ENCODE data around the gene OR10H1. TPM values are rescaled to one million over a fixed set of nuclear protein-coding genes. Genes with fewer than 3 reads are reported as not detected.

The OR10H1 gene, protein sequence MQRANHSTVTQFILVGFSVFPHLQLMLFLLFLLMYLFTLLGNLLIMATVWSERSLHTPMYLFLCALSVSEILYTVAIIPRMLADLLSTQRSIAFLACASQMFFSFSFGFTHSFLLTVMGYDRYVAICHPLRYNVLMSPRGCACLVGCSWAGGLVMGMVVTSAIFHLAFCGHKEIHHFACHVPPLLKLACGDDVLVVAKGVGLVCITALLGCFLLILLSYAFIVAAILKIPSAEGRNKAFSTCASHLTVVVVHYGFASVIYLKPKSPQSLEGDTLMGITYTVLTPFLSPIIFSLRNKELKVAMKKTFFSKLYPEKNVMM
- polyA plus RNA-seq (2013, experiment 1 of 2) = not detected
- not detected for polyA plus RNA-seq (2013, experiment 2 of 2)

DNA sequence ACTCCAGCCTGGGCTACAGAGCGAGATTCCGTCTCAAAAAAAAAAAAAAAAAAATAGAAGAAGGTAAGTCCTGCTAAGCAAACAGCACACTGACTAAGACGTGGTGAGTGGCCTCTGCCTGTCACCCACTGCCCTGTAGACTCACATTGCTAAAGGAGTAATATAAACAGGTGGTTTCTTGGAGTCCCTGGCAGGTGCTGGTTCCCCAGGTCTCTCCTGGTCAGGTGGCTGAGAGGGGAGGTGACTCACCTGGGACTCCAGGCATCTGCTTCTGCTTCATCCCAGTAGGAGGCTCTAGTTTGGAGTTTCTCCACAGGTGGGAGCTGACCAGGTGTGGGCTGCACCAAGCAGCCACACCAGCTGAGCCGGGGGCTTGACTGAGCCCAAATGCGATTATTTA, at the start of gene OR10H1:
TSS of gene OR10H1 (minus strand) at position 359 of the 400 bp plus-strand sequence. CDS start 7,627 bp downstream, outside the sequence.
- Histone ChIP-seq H2BK12ac (ENCODE audit: low read length in 2 of 2) (no peak within 1 kb of the TSS), H4K8ac (ENCODE audit: low read length) (no peak within 1 kb of the TSS), H3K14ac (ENCODE audit: low read length in 2 of 2) (no peak within 1 kb of the TSS), H3K27ac (ENCODE audit: low read length, poor library complexity, severe bottlenecking) (no peak within 1 kb of the TSS), H2BK120ac (ENCODE audit: low read depth, low read length) (no peak within 1 kb of the TSS), H3K4me2 (ENCODE audit: low read length, poor library complexity, severe bottlenecking) (no peak within 1 kb of the TSS), H3K27me3 (ENCODE audit: control insufficient read depth in 1 of 2, insufficient read depth in 1 of 2, low read length in 2 of 2) (peaks cover 0 to 33% of the 10 kb centered on the region in 2 experiments), H3K36me3 (ENCODE audit: control insufficient read depth in 1 of 2, insufficient read depth in 2 of 2, low read depth in 1 of 2, low read length in 2 of 2) (no peaks in the 10 kb centered on the region), H3K79me1 (replicated peaks; ENCODE audit: low read length, poor library complexity, severe bottlenecking) (no peaks in the 10 kb centered on the region), H3K9ac (ENCODE audit: low read length) (no peak within 1 kb of the TSS), H2AFZ (ENCODE audit: low read depth, low read length) (no peak within 1 kb of the TSS), H3K23ac (ENCODE audit: low read length in 2 of 2) (no peak within 1 kb of the TSS), H3K4me1 (ENCODE audit: control insufficient read depth, insufficient read depth, low read depth, low read length) (no peaks in the 10 kb centered on the region), H2BK15ac (ENCODE audit: low read depth, poor library complexity, severe bottlenecking) (no peak within 1 kb of the TSS), H2BK5ac (ENCODE audit: low read depth, low read length, poor library complexity, severe bottlenecking) (no peak within 1 kb of the TSS), H3K4me3 (ENCODE audit: insufficient read depth in 1 of 2, low read depth in 1 of 2, low read length in 2 of 2) (no peak within 1 kb of the TSS), H3K4ac (ENCODE audit: low read depth in 1 of 2, low read length in 2 of 2) (no peak within 1 kb of the TSS), H3K18ac (ENCODE audit: low read depth in 1 of 2, low read length in 2 of 2) (no peak within 1 kb of the TSS), H2AK5ac (ENCODE audit: low read length, severe bottlenecking) (no peak within 1 kb of the TSS), H3K9me3 (ENCODE audit: control insufficient read depth, low read length) (no peaks in the 10 kb centered on the region), H4K91ac (ENCODE audit: low read length) (no peak within 1 kb of the TSS)
- WGBS = 92% methylated on average over 4 of the region's 5 CpGs
- no peak for DNase-seq

DNA sequence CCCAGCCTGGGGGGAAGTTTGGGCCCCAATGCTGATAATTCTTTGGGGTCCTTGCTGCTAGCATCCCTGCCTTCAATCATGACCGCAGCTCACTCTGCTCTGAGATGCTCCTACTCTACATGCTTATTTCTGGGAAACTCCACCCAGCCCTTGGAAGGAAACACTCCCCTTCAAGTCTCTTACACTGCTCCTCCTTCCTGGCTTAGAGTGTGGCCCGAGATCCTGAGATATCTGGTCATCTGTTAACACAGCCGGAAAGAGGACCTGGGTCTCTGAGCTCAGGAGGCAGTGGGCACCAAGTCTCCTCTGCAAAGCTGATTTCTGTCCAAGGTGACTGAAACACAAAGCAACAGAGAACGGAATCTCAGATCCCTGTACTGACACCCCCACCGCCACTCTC, 49.4 kb upstream of the OR10H1 start:
- Histone ChIP-seq H2BK5ac (ENCODE audit: low read depth, low read length, poor library complexity, severe bottlenecking) (no peak overlapping the region), H3K36me3 (ENCODE audit: control insufficient read depth in 1 of 2, insufficient read depth in 2 of 2, low read depth in 1 of 2, low read length in 2 of 2) (no peaks in the 10 kb centered on the region), H3K4me2 (ENCODE audit: low read length, poor library complexity, severe bottlenecking) (no peak overlapping the region), H3K79me1 (replicated peaks; ENCODE audit: low read length, poor library complexity, severe bottlenecking) (no peaks in the 10 kb centered on the region), H3K27me3 (ENCODE audit: control insufficient read depth in 1 of 2, insufficient read depth in 1 of 2, low read length in 2 of 2) (peaks cover 0 to 5% of the 10 kb centered on the region in 2 experiments), H3K9ac (ENCODE audit: low read length) (no peak overlapping the region), H2AFZ (ENCODE audit: low read depth, low read length) (no peak overlapping the region), H2BK15ac (ENCODE audit: low read depth, poor library complexity, severe bottlenecking) (no peak overlapping the region), H2BK12ac (ENCODE audit: low read length in 2 of 2) (no peak overlapping the region), H2BK120ac (ENCODE audit: low read depth, low read length) (no peak overlapping the region), H2AK5ac (ENCODE audit: low read length, severe bottlenecking) (no peak overlapping the region), H3K4me1 (ENCODE audit: control insufficient read depth, insufficient read depth, low read depth, low read length) (no peaks in the 10 kb centered on the region), H3K18ac (ENCODE audit: low read depth in 1 of 2, low read length in 2 of 2) (no peak overlapping the region), H3K4me3 (ENCODE audit: insufficient read depth in 1 of 2, low read depth in 1 of 2, low read length in 2 of 2) (no peak overlapping the region), H3K4ac (ENCODE audit: low read depth in 1 of 2, low read length in 2 of 2) (no peak overlapping the region), H3K27ac (ENCODE audit: low read length, poor library complexity, severe bottlenecking) (no peak overlapping the region), H4K8ac (ENCODE audit: low read length) (no peak overlapping the region), H3K23ac (ENCODE audit: low read length in 2 of 2) (no peak overlapping the region), H3K9me3 (ENCODE audit: control insufficient read depth, low read length) (no peaks in the 10 kb centered on the region), H4K91ac (ENCODE audit: low read length) (no peak overlapping the region), H3K14ac (ENCODE audit: low read length in 2 of 2) (no peak overlapping the region)
- WGBS = 72% methylated on average over 5 of the region's 5 CpGs
- DNase-seq = no peak

DNA sequence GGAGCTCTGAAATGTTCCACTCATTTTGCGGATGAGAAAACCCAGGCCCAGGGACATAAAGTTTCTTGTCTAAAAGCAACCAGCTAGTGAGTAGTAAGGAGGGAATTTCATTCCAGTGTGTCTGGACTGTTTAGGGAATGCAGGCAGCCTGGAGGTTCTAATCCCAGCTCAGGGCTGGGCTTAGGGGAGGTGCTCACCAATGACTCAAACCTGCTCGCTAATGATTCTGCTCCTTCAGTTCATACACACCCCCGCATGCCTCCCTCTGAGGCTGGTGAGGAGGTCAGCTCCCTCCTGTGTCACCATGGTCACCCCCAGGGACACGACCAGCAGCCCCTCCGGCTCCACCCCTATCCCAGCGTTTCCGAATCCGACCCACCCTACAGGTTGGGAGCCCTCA, 47.8 kb upstream of the OR10H1 start:
- Histone ChIP-seq H4K91ac (ENCODE audit: low read length) (no peak overlapping the region), H2BK5ac (ENCODE audit: low read depth, low read length, poor library complexity, severe bottlenecking) (no peak overlapping the region), H3K4me2 (ENCODE audit: low read length, poor library complexity, severe bottlenecking) (no peak overlapping the region), H3K27me3 (ENCODE audit: control insufficient read depth in 1 of 2, insufficient read depth in 1 of 2, low read length in 2 of 2) (peaks cover 0 to 5% of the 10 kb centered on the region in 2 experiments), H3K14ac (ENCODE audit: low read length in 2 of 2) (no peak overlapping the region), H3K23ac (ENCODE audit: low read length in 2 of 2) (no peak overlapping the region), H3K9ac (ENCODE audit: low read length) (no peak overlapping the region), H3K4me3 (ENCODE audit: insufficient read depth in 1 of 2, low read depth in 1 of 2, low read length in 2 of 2) (no peak overlapping the region), H3K18ac (ENCODE audit: low read depth in 1 of 2, low read length in 2 of 2) (no peak overlapping the region), H2AFZ (ENCODE audit: low read depth, low read length) (no peak overlapping the region), H3K4ac (ENCODE audit: low read depth in 1 of 2, low read length in 2 of 2) (no peak overlapping the region), H3K4me1 (ENCODE audit: control insufficient read depth, insufficient read depth, low read depth, low read length) (no peaks in the 10 kb centered on the region), H3K36me3 (ENCODE audit: control insufficient read depth in 1 of 2, insufficient read depth in 2 of 2, low read depth in 1 of 2, low read length in 2 of 2) (no peaks in the 10 kb centered on the region), H3K27ac (ENCODE audit: low read length, poor library complexity, severe bottlenecking) (no peak overlapping the region), H3K9me3 (ENCODE audit: control insufficient read depth, low read length) (no peaks in the 10 kb centered on the region), H2BK120ac (ENCODE audit: low read depth, low read length) (no peak overlapping the region), H3K79me1 (replicated peaks; ENCODE audit: low read length, poor library complexity, severe bottlenecking) (no peaks in the 10 kb centered on the region), H2AK5ac (ENCODE audit: low read length, severe bottlenecking) (no peak overlapping the region), H4K8ac (ENCODE audit: low read length) (no peak overlapping the region), H2BK15ac (ENCODE audit: low read depth, poor library complexity, severe bottlenecking) (no peak overlapping the region), H2BK12ac (ENCODE audit: low read length in 2 of 2) (no peak overlapping the region)
- DNase-seq = no peak
- 81% methylated on average over 8 of the region's 8 CpGs for WGBS

DNA sequence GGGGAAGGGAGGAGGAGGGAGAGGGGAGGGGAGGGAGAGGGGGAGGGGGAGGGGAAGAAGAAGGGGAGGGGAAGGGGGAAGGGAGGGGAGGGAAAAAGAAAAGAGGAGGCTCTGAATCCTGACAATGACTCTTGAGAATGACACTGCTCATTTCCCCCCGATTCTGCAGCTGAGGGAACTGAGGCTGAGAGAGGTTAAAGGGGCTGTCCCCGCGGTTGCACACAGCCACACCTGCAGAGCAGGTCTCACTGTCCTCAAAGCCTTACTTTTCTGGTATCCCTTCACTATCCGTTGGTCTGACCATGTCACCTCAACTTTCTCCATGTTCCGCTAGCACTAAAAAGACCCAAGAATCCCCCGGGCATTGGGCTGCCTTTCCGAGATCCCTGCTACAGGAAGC, 47.0 kb upstream of the OR10H1 start:
- H3K14ac ChIP-seq (ENCODE audit: low read length in 2 of 2) = no peak overlapping the region
- H3K4me3 ChIP-seq (ENCODE audit: insufficient read depth in 1 of 2, low read depth in 1 of 2, low read length in 2 of 2) = no peak overlapping the region
- H3K27me3 ChIP-seq (ENCODE audit: control insufficient read depth in 1 of 2, insufficient read depth in 1 of 2, low read length in 2 of 2) = peaks cover 0 to 5% of the 10 kb centered on the region in 2 experiments
- no peak overlapping the region for H2BK120ac ChIP-seq (ENCODE audit: low read depth, low read length)
- H3K4me2 ChIP-seq (ENCODE audit: low read length, poor library complexity, severe bottlenecking) = no peak overlapping the region
- no peaks in the 10 kb centered on the region for H3K4me1 ChIP-seq (ENCODE audit: control insufficient read depth, insufficient read depth, low read depth, low read length)
- H3K79me1 ChIP-seq (replicated peaks; ENCODE audit: low read length, poor library complexity, severe bottlenecking) = no peaks in the 10 kb centered on the region
- no peak overlapping the region for H2BK5ac ChIP-seq (ENCODE audit: low read depth, low read length, poor library complexity, severe bottlenecking)
- no peak overlapping the region for H2AK5ac ChIP-seq (ENCODE audit: low read length, severe bottlenecking)
- H3K18ac ChIP-seq (ENCODE audit: low read depth in 1 of 2, low read length in 2 of 2) = no peak overlapping the region
- H3K27ac ChIP-seq (ENCODE audit: low read length, poor library complexity, severe bottlenecking) = no peak overlapping the region
- H3K9me3 ChIP-seq (ENCODE audit: control insufficient read depth, low read length) = no peaks in the 10 kb centered on the region
- no peak overlapping the region for H2BK12ac ChIP-seq (ENCODE audit: low read length in 2 of 2)
- no peak overlapping the region for H2BK15ac ChIP-seq (ENCODE audit: low read depth, poor library complexity, severe bottlenecking)
- H4K8ac ChIP-seq (ENCODE audit: low read length) = no peak overlapping the region
- no peak overlapping the region for H3K4ac ChIP-seq (ENCODE audit: low read depth in 1 of 2, low read length in 2 of 2)
- WGBS = 67% methylated on average over 7 of the region's 7 CpGs
- no peak overlapping the region for H3K23ac ChIP-seq (ENCODE audit: low read length in 2 of 2)
- H4K91ac ChIP-seq (ENCODE audit: low read length) = no peak overlapping the region
- H3K36me3 ChIP-seq (ENCODE audit: control insufficient read depth in 1 of 2, insufficient read depth in 2 of 2, low read depth in 1 of 2, low read length in 2 of 2) = no peaks in the 10 kb centered on the region
- H2AFZ ChIP-seq (ENCODE audit: low read depth, low read length) = no peak overlapping the region
- H3K9ac ChIP-seq (ENCODE audit: low read length) = no peak overlapping the region
- DNase-seq = no peak

Data from mesenchymal stem cell (in vitro differentiated cells and primary cell).